ENCODE results near the gene CDKN2C.

Gene CDKN2C

GRCh38 chr1:50979937-50980336, 9.9 kb downstream of the CDKN2C start:
- Histone ChIP-seq H3K79me2 (ENCODE audit: control insufficient read depth, insufficient read depth, low read length) (no peaks in the 10 kb centered on the region), H4K5ac (ENCODE audit: low read length) (no peak overlapping the region), H3K4ac (ENCODE audit: low read depth, low read length) (no peak overlapping the region), H2BK120ac (ENCODE audit: low read depth, low read length) (no peak overlapping the region), H3K27ac (ENCODE audit: low read depth, low read length) (no peak overlapping the region), H3K27me3 (ENCODE audit: insufficient read depth, low read length, poor library complexity) (peaks cover 24% of the 10 kb centered on the region), H2AK5ac (ENCODE audit: low read length) (no peak overlapping the region), H3K36me3 (ENCODE audit: control insufficient read depth, insufficient read depth, low read length) (no peaks in the 10 kb centered on the region), H4K8ac (ENCODE audit: low read depth, low read length) (no peak overlapping the region), H3K56ac (ENCODE audit: low read length) (no peak overlapping the region), H3K4me3 (ENCODE audit: low read length) (no peak overlapping the region), H2BK15ac (replicated peaks; ENCODE audit: low read depth) (no peak overlapping the region), H3K79me1 (ENCODE audit: low read length) (no peaks in the 10 kb centered on the region), H3K18ac (ENCODE audit: low read length) (no peak overlapping the region), H3K4me1 (ENCODE audit: control insufficient read depth, low read depth, low read length) (no peaks in the 10 kb centered on the region), H2BK5ac (ENCODE audit: low read length) (no peak overlapping the region), H3K4me2 (ENCODE audit: low read length) (no peak overlapping the region), H3K9ac (ENCODE audit: low read length) (no peak overlapping the region), H3K23ac (ENCODE audit: low read length) (no peak overlapping the region)
- no peak for DNase-seq
- no CpG with 5 or more reads among the region's 1 CpG for WGBS (ENCODE audit: extremely low coverage, insufficient coverage, low lambda C conversion rate)

DNA sequence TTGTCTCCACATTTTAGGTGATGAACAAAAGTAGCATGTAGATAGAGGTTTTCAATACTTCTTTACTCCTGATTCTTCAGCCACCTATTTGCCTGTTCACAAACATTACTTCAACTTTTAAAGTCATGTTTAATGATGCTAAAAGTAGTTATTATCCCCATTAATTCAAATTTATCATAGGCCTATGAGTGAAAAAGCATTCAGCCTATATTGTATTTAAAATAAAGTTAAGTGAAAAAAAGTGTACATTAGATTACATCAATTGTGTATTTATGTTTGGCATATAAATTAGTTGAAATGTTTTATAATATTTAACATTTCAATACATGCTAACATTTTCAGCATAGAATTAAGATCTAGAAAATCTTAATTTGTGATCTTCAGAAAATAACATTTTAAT, 10.5 kb downstream of the CDKN2C start:
- H3K4me1 ChIP-seq (ENCODE audit: control insufficient read depth, low read depth, low read length), result no peaks in the 10 kb centered on the region
- no peaks in the 10 kb centered on the region for H3K79me2 ChIP-seq (ENCODE audit: control insufficient read depth, insufficient read depth, low read length)
- H3K18ac ChIP-seq (ENCODE audit: low read length), result no peak overlapping the region
- H3K4me3 ChIP-seq (ENCODE audit: low read length), result no peak overlapping the region
- H3K23ac ChIP-seq (ENCODE audit: low read length), result no peak overlapping the region
- H3K4me2 ChIP-seq (ENCODE audit: low read length), result no peak overlapping the region
- H3K27me3 ChIP-seq (ENCODE audit: insufficient read depth, low read length, poor library complexity), result peaks cover 22% of the 10 kb centered on the region
- H2AK5ac ChIP-seq (ENCODE audit: low read length), result no peak overlapping the region
- H2BK15ac ChIP-seq (replicated peaks; ENCODE audit: low read depth), result no peak overlapping the region
- no peak overlapping the region for H3K27ac ChIP-seq (ENCODE audit: low read depth, low read length)
- no peak overlapping the region for H3K9ac ChIP-seq (ENCODE audit: low read length)
- no peak overlapping the region for H3K56ac ChIP-seq (ENCODE audit: low read length)
- no peaks in the 10 kb centered on the region for H3K79me1 ChIP-seq (ENCODE audit: low read length)
- H2BK120ac ChIP-seq (ENCODE audit: low read depth, low read length), result no peak overlapping the region
- H2BK5ac ChIP-seq (ENCODE audit: low read length), result no peak overlapping the region
- no peaks in the 10 kb centered on the region for H3K36me3 ChIP-seq (ENCODE audit: control insufficient read depth, insufficient read depth, low read length)
- no peak overlapping the region for H4K8ac ChIP-seq (ENCODE audit: low read depth, low read length)
- H3K4ac ChIP-seq (ENCODE audit: low read depth, low read length), result no peak overlapping the region
- no peak overlapping the region for H4K5ac ChIP-seq (ENCODE audit: low read length)
- no peak for DNase-seq

- Histone ChIP-seq H3K18ac (ENCODE audit: low read length) (no peak overlapping the region), H3K4me3 (ENCODE audit: low read length) (no peak overlapping the region), H2BK120ac (ENCODE audit: low read depth, low read length) (no peak overlapping the region), H3K4me2 (ENCODE audit: low read length) (no peak overlapping the region), H3K27ac (ENCODE audit: low read depth, low read length) (no peak overlapping the region), H2BK15ac (replicated peaks; ENCODE audit: low read depth) (no peak overlapping the region), H3K9ac (ENCODE audit: low read length) (no peak overlapping the region), H3K79me1 (ENCODE audit: low read length) (no peaks in the 10 kb centered on the region), H3K27me3 (ENCODE audit: insufficient read depth, low read length, poor library complexity) (peaks cover 14% of the 10 kb centered on the region), H3K23ac (ENCODE audit: low read length) (no peak overlapping the region), H2AK5ac (ENCODE audit: low read length) (no peak overlapping the region), H3K56ac (ENCODE audit: low read length) (no peak overlapping the region), H2BK5ac (ENCODE audit: low read length) (no peak overlapping the region), H3K79me2 (ENCODE audit: control insufficient read depth, insufficient read depth, low read length) (no peaks in the 10 kb centered on the region), H3K4ac (ENCODE audit: low read depth, low read length) (no peak overlapping the region), H4K8ac (ENCODE audit: low read depth, low read length) (no peak overlapping the region), H3K4me1 (ENCODE audit: control insufficient read depth, low read depth, low read length) (no peaks in the 10 kb centered on the region), H3K36me3 (ENCODE audit: control insufficient read depth, insufficient read depth, low read length) (no peaks in the 10 kb centered on the region), H4K5ac (ENCODE audit: low read length) (no peak overlapping the region)
- DNase-seq, result no peak
- no CpG with 5 or more reads among the region's 1 CpG for WGBS (ENCODE audit: extremely low coverage, insufficient coverage, low lambda C conversion rate)
Observed at GRCh38 chr1:50981741-50982140, 11.7 kb downstream of the CDKN2C start.

- H2BK5ac ChIP-seq (ENCODE audit: low read length), result no peak overlapping the region
- WGBS (ENCODE audit: extremely low coverage, insufficient coverage, low lambda C conversion rate), result no CpG with 5 or more reads among the region's 3 CpGs
- peaks cover 10% of the 10 kb centered on the region for H3K27me3 ChIP-seq (ENCODE audit: insufficient read depth, low read length, poor library complexity)
Observed at GRCh38 chr1:50982611-50983010, 12.6 kb downstream of the CDKN2C start.

GRCh38 chr1:50983219-50983802, 13.3 kb downstream of the CDKN2C start:
- no peak overlapping the region for H4K5ac ChIP-seq (ENCODE audit: low read length)
- no peak for DNase-seq
- H2AK5ac ChIP-seq (ENCODE audit: low read length), result no peak overlapping the region
- WGBS (ENCODE audit: extremely low coverage, insufficient coverage, low lambda C conversion rate), result no CpG with 5 or more reads among the region's 2 CpGs
- H3K79me1 ChIP-seq (ENCODE audit: low read length), result no peaks in the 10 kb centered on the region
- H3K4me2 ChIP-seq (ENCODE audit: low read length), result no peak overlapping the region
- H3K4me1 ChIP-seq (ENCODE audit: control insufficient read depth, low read depth, low read length), result no peaks in the 10 kb centered on the region
- peaks cover 10% of the 10 kb centered on the region for H3K27me3 ChIP-seq (ENCODE audit: insufficient read depth, low read length, poor library complexity)
- H3K9ac ChIP-seq (ENCODE audit: low read length), result no peak overlapping the region
- no peak overlapping the region for H3K4ac ChIP-seq (ENCODE audit: low read depth, low read length)
- no peak overlapping the region for H3K4me3 ChIP-seq (ENCODE audit: low read length)
- H2BK5ac ChIP-seq (ENCODE audit: low read length), result no peak overlapping the region
- no peak overlapping the region for H3K27ac ChIP-seq (ENCODE audit: low read depth, low read length)
- H4K8ac ChIP-seq (ENCODE audit: low read depth, low read length), result no peak overlapping the region
- no peak overlapping the region for H2BK120ac ChIP-seq (ENCODE audit: low read depth, low read length)
- no peaks in the 10 kb centered on the region for H3K79me2 ChIP-seq (ENCODE audit: control insufficient read depth, insufficient read depth, low read length)
- no peak overlapping the region for H3K23ac ChIP-seq (ENCODE audit: low read length)
- H3K18ac ChIP-seq (ENCODE audit: low read length), result no peak overlapping the region
- no peak overlapping the region for H2BK15ac ChIP-seq (replicated peaks; ENCODE audit: low read depth)
- no peaks in the 10 kb centered on the region for H3K36me3 ChIP-seq (ENCODE audit: control insufficient read depth, insufficient read depth, low read length)
- no peak overlapping the region for H3K56ac ChIP-seq (ENCODE audit: low read length)

More at GRCh38 chr1:50982611-50983010, 12.6 kb downstream of the CDKN2C start:
- H4K8ac ChIP-seq (ENCODE audit: low read depth, low read length), result no peak overlapping the region
- no peak overlapping the region for H2AK5ac ChIP-seq (ENCODE audit: low read length)
- no peak overlapping the region for H2BK120ac ChIP-seq (ENCODE audit: low read depth, low read length)
- H3K9ac ChIP-seq (ENCODE audit: low read length), result no peak overlapping the region
- no peak overlapping the region for H3K4me2 ChIP-seq (ENCODE audit: low read length)
- no peak overlapping the region for H4K5ac ChIP-seq (ENCODE audit: low read length)
- no peaks in the 10 kb centered on the region for H3K79me1 ChIP-seq (ENCODE audit: low read length)
- H3K79me2 ChIP-seq (ENCODE audit: control insufficient read depth, insufficient read depth, low read length), result no peaks in the 10 kb centered on the region
- H2BK15ac ChIP-seq (replicated peaks; ENCODE audit: low read depth), result no peak overlapping the region
- H3K36me3 ChIP-seq (ENCODE audit: control insufficient read depth, insufficient read depth, low read length), result no peaks in the 10 kb centered on the region
- no peak overlapping the region for H3K56ac ChIP-seq (ENCODE audit: low read length)
- no peak overlapping the region for H3K18ac ChIP-seq (ENCODE audit: low read length)
- H3K23ac ChIP-seq (ENCODE audit: low read length), result no peak overlapping the region
- no peak overlapping the region for H3K27ac ChIP-seq (ENCODE audit: low read depth, low read length)
- no peaks in the 10 kb centered on the region for H3K4me1 ChIP-seq (ENCODE audit: control insufficient read depth, low read depth, low read length)
- H3K4ac ChIP-seq (ENCODE audit: low read depth, low read length), result no peak overlapping the region
- no peak for DNase-seq
- no peak overlapping the region for H3K4me3 ChIP-seq (ENCODE audit: low read length)

DNA sequence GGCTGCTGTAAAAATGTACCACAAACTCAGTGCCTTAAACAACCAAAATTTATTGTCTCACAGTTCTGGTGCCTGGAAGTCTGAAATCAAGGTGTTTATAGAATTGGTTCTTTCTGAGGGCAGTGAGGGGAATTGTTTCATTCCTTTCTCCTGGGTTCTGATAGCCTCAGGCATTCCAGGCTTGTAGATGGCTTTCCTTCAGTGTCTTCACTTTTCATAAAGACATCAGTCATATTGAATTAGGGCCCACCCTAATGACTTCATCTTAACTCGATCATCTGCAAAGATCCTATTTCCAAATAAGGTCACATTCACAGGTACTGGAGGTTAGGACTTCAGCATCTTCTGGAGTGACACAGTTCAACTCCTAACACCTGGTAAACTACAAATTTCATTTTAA, 15.0 kb downstream of the CDKN2C start:
- H3K56ac ChIP-seq (ENCODE audit: low read length), result no peak overlapping the region
- H4K5ac ChIP-seq (ENCODE audit: low read length), result no peak overlapping the region
- DNase-seq, result no peak
- no peak overlapping the region for H3K18ac ChIP-seq (ENCODE audit: low read length)
- H3K4me1 ChIP-seq (ENCODE audit: control insufficient read depth, low read depth, low read length), result no peaks in the 10 kb centered on the region
- peaks cover 2% of the 10 kb centered on the region for H3K27me3 ChIP-seq (ENCODE audit: insufficient read depth, low read length, poor library complexity)
- H2BK5ac ChIP-seq (ENCODE audit: low read length), result no peak overlapping the region
- WGBS (ENCODE audit: extremely low coverage, insufficient coverage, low lambda C conversion rate), result no CpG with 5 or more reads among the region's 1 CpG
- H3K36me3 ChIP-seq (ENCODE audit: control insufficient read depth, insufficient read depth, low read length), result no peaks in the 10 kb centered on the region
- no peak overlapping the region for H3K4me3 ChIP-seq (ENCODE audit: low read length)
- H3K27ac ChIP-seq (ENCODE audit: low read depth, low read length), result no peak overlapping the region
- H3K4ac ChIP-seq (ENCODE audit: low read depth, low read length), result no peak overlapping the region
- no peak overlapping the region for H3K4me2 ChIP-seq (ENCODE audit: low read length)
- no peaks in the 10 kb centered on the region for H3K79me1 ChIP-seq (ENCODE audit: low read length)
- no peak overlapping the region for H4K8ac ChIP-seq (ENCODE audit: low read depth, low read length)
- no peak overlapping the region for H3K9ac ChIP-seq (ENCODE audit: low read length)
- no peak overlapping the region for H3K23ac ChIP-seq (ENCODE audit: low read length)
- H3K79me2 ChIP-seq (ENCODE audit: control insufficient read depth, insufficient read depth, low read length), result no peaks in the 10 kb centered on the region
- no peak overlapping the region for H2AK5ac ChIP-seq (ENCODE audit: low read length)
- no peak overlapping the region for H2BK120ac ChIP-seq (ENCODE audit: low read depth, low read length)
- H2BK15ac ChIP-seq (replicated peaks; ENCODE audit: low read depth), result no peak overlapping the region
